Testis (tissue), 3 donors: ENCODE data around the gene OR5A1. TPM values are rescaled to one million over a fixed set of nuclear protein-coding genes. Genes with fewer than 3 reads are reported as not detected.
"Not testable (repeated sequence)": the region's sequence is repeated elsewhere in the genome, so short reads cannot be mapped to it uniquely, and the experiment has no call there.

Experiments
- DNase-seq: peaks from one replicate; pipeline ENCODE4 v3.0.0-alpha.2; 2019
- H3K27ac ChIP-seq, 2 donors: fragments of 200-600 bp; sonication (generic); one replicate each; pipeline ENCODE4 v1.5.1; 2019
- H3K27me3 ChIP-seq: fragments of 200-600 bp; sonication (generic); one replicate; pipeline ENCODE4 v1.5.1; 2019
- H3K36me3 ChIP-seq: fragments of 200-600 bp; sonication (generic); one replicate; pipeline ENCODE4 v1.5.1; 2017; ENCODE audit warnings: low read depth; ENCODE audit errors: missing control alignments
- H3K4me1 ChIP-seq: fragments of 200-600 bp; sonication (generic); one replicate; pipeline ENCODE4 v1.5.1; 2019
- H3K4me3 ChIP-seq, 2 donors: fragments of 200-600 bp; sonication (generic); one replicate each; pipeline ENCODE4 v1.5.1; 2017 to 2019
- H3K9me3 ChIP-seq: fragments of 200-600 bp; sonication (generic); one replicate; pipeline ENCODE4 v1.5.1; 2017
- CTCF ChIP-seq, 3 experiments: fragments of 450-650 bp in 2 of 3; fragments of 200-600 bp in 1 of 3; sonication (generic) in 1 of 3; IDR thresholded peaks; one replicate each; pipeline ENCODE4 v1.5.1; 2016 to 2019; ENCODE audit warnings: antibody characterized with exemption in 3 of 3, mild to moderate bottlenecking in 2 of 3, moderate library complexity in 1 of 3
- POLR2A ChIP-seq: fragments of 450-650 bp; IDR thresholded peaks from one replicate; pipeline ENCODE4 v1.6.1; 2017; ENCODE audit warnings: antibody characterized with exemption, mild to moderate bottlenecking, moderate library complexity
- WGBS, 2 donors: methylation state at CpG; one replicate each; pipeline ENCODE4 v1.1.5; 2018; 5-methylcytosine and 5-hydroxymethylcytosine counted together
- intact Hi-C: fragments of 100-400 bp; cut with DNase I; formaldehyde crosslinking; loops from one replicate; pipeline ENCODE4 v1.15.1; 2023; ENCODE audit warnings: low total_unique reads
- polyA plus RNA-seq: library from polyadenylated mRNA; stranded (reverse); fragments of 350-450 nt; fragmentation: Illumina TruSeq; extraction: RNeasy Lipid Tissue Mini Kit (QIAGEN cat#74804); gene quantifications from one replicate; pipeline ENCODE4 v1.2.3, GENCODE V29; 2014; ENCODE audit warnings: low read depth, low replicate concordance; ENCODE audit not compliant: insufficient read depth
- total RNA-seq, 2 donors: library from RNA; depleted of rRNA; stranded (reverse); fragments of >200 nt; gene quantifications; one replicate each; pipeline ENCODE4 v1.2.3, GENCODE V29; 2016

OR5A1 gene
- total and polyA plus RNA-seq, 3 donors from 2014 or later, result 0.21 to 1.3 (median 0.24) TPM

- H3K4me1 ChIP-seq, result no peaks in the 10 kb centered on the region
- intact Hi-C loops, result no loop called here
- no peak overlapping the region for H3K27ac ChIP-seq
- no peaks in the 10 kb centered on the region for H3K27me3 ChIP-seq
- no peak for DNase-seq
- WGBS, 2 donors, result 53 to 61% methylated on average over 7 of the region's 7 CpGs
- TF ChIP-seq CTCF (IDR thresholded peaks at IDR 0.05) (no peak), POLR2A (no peak)
- no peak overlapping the region for H3K4me3 ChIP-seq
- H3K9me3 ChIP-seq, result no peaks in the 10 kb centered on the region
- H3K36me3 ChIP-seq, result no peaks in the 10 kb centered on the region
Measured at GRCh38 chr11:59437770-59438169, 1.5 kb downstream of the OR5A1 start.

GRCh38 chr11:59445624-59446023 lies 9.4 kb downstream of the OR5A1 start:
- DNase-seq, H3K9me3 ChIP-seq, H3K4me3 ChIP-seq, intact Hi-C loops, H3K4me1 ChIP-seq, H3K27ac ChIP-seq, H3K36me3 ChIP-seq, H3K27me3 ChIP-seq: not testable (repeated sequence)
- WGBS, 2 donors, result 91 to 92% methylated on average over 1 of the region's 1 CpG

GRCh38 chr11:59448484-59448883 lies 12.2 kb downstream of the OR5A1 start:
- H3K9me3 ChIP-seq, result no peaks in the 10 kb centered on the region
- H3K4me3 ChIP-seq, result no peak overlapping the region
- intact Hi-C loops, result no loop called here
- no peak for TF ChIP-seq CTCF (IDR thresholded peaks at IDR 0.05)
- TF ChIP-seq POLR2A, result no peak
- no peaks in the 10 kb centered on the region for H3K36me3 ChIP-seq
- no peak for DNase-seq
- no peak overlapping the region for H3K27ac ChIP-seq
- WGBS, 2 donors, result 85 to 90% methylated on average over 2 of the region's 2 CpGs
- H3K4me1 ChIP-seq, result no peaks in the 10 kb centered on the region
- no peaks in the 10 kb centered on the region for H3K27me3 ChIP-seq

- Histone ChIP-seq H3K36me3 (no peaks in the 10 kb centered on the region), H3K27me3 (no peaks in the 10 kb centered on the region), H3K27ac (no peak within 1 kb of the TSS), H3K4me1 (no peaks in the 10 kb centered on the region), H3K9me3 (no peaks in the 10 kb centered on the region), H3K4me3 (no peak within 1 kb of the TSS)
- intact Hi-C loops, result no loop called here
- WGBS, 2 donors, result 89 to 90% methylated on average over 2 of the region's 2 CpGs
- TF ChIP-seq CTCF (IDR thresholded peaks at IDR 0.05) (no peak), POLR2A (no peak)
- no peak for DNase-seq
Measured at GRCh38 chr11:59456661-59457060, 20.4 kb downstream of the OR5A1 start, which contains the start of gene OR4D6. OR4D6 (plus strand) TSS chr11:59456961; CDS start chr11:59456961, 0 bp downstream.

GRCh38 chr11:59459916-59460315 lies 23.6 kb downstream of the OR5A1 start:
- 72 to 83% methylated on average over 3 of the region's 3 CpGs for WGBS, 2 donors
- Histone ChIP-seq H3K27ac (no peak overlapping the region), H3K4me1 (no peaks in the 10 kb centered on the region), H3K9me3 (no peaks in the 10 kb centered on the region), H3K27me3 (no peaks in the 10 kb centered on the region), H3K4me3 (no peak overlapping the region), H3K36me3 (no peaks in the 10 kb centered on the region)
- TF ChIP-seq POLR2A (no peak), CTCF (IDR thresholded peaks at IDR 0.05) (no peak)
- DNase-seq, result no peak
- intact Hi-C loops, result no loop called here
